ENCODE data around the gene TMEM51.

GRCh38 chr1:15103906-15104305, 49.6 kb upstream of the TMEM51 start:
- TF ChIP-seq CTCF (conservative IDR thresholded peaks at IDR 0.05; ENCODE audit: low read depth, low read length), result no peak
- no peak for TF ChIP-seq EZH2 (IDR thresholded peaks at IDR 0.05; ENCODE audit: borderline replicate concordance, low read depth, low read length, poor library complexity, severe bottlenecking)
